Kidney glomerular epithelial cell (primary cell): ENCODE data around the gene ATF7IP2.
"Not testable (repeated sequence)": the region's sequence is repeated elsewhere in the genome, so short reads cannot be mapped to it uniquely, and the experiment has no call there.

Experiments used
- DNase-seq: peaks from one replicate; lab custom pipeline; 2025; lab: John Stamatoyannopoulos, UW

The ATF7IP2 gene, protein sequence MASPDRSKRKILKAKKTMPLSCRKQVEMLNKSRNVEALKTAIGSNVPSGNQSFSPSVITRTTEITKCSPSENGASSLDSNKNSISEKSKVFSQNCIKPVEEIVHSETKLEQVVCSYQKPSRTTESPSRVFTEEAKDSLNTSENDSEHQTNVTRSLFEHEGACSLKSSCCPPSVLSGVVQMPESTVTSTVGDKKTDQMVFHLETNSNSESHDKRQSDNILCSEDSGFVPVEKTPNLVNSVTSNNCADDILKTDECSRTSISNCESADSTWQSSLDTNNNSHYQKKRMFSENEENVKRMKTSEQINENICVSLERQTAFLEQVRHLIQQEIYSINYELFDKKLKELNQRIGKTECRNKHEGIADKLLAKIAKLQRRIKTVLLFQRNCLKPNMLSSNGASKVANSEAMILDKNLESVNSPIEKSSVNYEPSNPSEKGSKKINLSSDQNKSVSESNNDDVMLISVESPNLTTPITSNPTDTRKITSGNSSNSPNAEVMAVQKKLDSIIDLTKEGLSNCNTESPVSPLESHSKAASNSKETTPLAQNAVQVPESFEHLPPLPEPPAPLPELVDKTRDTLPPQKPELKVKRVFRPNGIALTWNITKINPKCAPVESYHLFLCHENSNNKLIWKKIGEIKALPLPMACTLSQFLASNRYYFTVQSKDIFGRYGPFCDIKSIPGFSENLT

DNA sequence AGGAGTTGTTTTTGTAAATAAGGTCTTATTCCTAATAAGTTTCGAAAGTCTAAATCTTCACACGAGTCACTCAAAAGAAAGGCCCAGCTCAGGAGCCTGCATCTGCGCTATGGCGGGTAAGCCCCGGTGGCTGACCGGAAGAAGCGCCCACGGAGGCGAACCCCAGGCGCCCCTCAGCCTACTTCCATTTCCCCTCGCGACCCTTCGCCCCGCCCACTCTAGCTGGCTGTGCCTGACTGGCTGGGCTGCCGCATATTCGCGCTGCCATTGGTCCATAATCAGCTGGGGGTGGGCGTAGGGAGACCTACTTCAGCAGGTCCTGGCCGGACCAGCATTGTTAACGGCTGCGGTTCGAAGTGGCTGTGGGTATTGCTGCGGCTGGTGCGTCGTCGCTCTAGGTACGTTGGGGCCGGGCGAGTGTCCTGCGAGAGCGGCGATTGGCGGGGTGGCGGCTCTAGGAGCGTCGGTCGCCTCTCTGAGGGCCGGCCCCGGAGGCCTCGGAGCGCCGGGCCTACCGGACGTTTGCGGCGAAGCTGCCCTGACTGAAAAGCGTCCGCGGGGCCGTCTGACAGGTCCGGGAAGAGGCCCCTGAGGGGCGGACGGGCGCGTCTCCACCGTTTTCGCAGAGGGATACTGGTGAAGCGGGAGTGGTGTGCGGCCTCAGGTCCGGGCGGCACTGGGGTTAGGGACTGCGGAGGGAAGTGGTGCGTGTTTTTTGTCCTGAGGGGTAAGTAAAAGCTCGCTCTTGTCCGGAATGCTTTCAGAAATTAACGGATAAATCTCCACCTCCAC is at the start of gene ATF7IP2:
Gene ATF7IP2 (plus strand): TSS at position 337 of the 792 bp plus-strand sequence. CDS start 44,560 bp downstream, outside the sequence.
- peak; percentile 93 for DNase-seq

- no peak for DNase-seq
Observed at GRCh38 chr16:10338426-10338825, 47.4 kb upstream of the ATF7IP2 start.

DNA sequence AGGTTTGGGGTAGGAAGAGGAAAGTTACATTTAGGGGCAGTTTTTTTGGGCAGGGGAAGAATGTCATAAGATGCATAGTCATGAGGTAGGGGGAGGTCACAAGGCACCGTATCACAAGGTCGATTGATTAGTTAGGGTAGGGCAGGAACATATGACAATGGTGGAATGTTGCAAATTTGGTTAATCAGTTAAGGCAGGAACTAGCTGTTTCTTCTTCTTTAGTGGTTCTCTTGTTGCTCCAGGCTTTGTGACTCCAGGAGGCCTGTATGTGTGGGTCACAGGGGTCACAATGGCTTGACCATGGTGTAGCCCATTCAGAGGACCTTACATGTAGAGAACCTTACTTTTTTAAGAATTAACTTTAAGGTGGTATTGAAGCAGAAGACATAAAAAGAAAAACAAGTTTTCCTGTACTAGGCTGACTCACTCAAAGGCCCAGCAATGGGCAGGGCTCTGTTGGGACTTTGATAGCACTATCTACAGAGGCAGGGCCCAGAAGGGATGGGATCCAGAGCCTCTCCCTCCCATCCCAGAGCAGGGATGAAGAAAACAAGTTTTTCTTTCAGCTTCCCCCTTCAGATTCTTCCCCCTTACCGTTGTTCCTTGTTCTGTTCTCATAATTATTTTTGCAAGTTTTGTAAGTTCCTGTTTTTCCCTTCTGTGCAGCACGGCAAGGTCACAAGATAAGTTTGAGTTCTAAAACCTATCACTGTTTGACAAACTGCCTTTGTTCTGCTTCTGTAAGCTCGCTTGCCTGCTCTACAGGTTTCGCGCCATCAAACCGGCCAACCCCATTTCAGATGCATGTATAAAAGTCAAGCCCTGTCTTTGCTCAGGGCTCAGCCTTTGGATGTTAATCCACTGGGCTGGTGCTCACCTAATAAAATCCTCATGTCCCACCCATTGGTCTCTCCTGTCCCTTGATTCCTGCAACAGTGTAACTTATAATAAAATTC is 45.8 kb upstream of the ATF7IP2 start:
- DNase-seq = no peak

GRCh38 chr16:10343124-10343760 is 42.6 kb upstream of the ATF7IP2 start:
- no peak for DNase-seq

DNA sequence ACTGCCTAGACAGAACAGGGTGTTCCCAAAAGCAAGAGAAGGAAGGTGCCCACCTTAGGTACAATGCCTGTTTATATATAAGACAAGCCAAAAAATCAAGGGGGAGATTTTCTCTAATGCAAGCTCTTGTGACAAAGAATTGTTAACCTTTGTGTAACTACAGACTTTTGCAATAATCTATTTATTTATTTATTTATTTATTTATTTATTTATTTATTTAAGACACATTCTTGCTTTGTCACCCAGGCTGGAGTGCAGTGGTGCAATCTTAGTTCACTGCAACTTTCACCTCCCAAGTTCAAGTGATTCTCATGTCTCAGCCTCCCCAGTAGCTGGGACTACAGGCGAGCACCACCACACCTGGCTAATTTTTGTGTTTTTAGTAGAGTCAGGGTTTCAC is 41.2 kb upstream of the ATF7IP2 start:
- not testable (repeated sequence) for DNase-seq

GRCh38 chr16:10345629-10346028 is 40.2 kb upstream of the ATF7IP2 start:
- DNase-seq = no peak

DNA sequence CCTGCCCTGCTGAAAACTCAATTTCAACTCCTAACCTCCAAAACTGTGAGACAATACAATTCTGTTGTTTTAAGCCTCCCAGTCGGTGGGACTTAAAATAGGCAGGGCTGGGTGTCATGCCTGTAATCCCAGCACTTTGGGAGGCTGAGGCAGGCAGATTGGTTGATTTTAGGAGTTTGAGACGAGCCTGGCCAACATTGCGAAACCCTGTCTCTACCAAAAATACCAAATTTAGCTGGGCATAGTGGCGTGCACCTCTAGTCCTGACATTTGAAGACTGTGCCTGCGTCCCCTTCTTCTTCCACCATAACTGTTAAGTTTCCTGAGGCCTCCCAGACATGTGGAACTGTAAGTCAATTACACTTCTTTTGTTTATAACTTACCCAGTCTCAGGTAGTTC is 36.0 kb upstream of the ATF7IP2 start:
- DNase-seq = no peak

- no peak for DNase-seq
Observed at GRCh38 chr16:10352262-10352661, 33.6 kb upstream of the ATF7IP2 start.

DNA sequence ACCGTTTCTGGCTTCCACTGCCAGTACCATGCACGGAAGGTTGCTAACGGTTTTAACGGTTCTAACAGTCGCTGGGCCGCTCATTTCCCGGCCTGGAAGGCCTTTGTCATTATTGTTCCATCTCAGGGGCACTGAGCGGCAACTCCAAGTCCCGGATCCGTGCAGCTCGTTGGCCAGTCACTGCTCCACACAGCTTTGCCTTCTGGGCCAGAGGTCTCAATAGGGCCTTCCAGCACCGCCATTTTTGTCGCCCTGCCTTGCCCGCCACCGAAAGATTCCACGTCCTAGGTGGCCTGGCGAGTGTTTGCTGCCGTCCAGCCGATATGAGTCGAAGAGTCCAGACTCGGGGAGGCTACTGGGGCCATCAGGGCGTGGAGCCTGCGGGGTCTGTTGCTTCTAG is 30.3 kb upstream of the ATF7IP2 start:
- no peak for DNase-seq

DNA sequence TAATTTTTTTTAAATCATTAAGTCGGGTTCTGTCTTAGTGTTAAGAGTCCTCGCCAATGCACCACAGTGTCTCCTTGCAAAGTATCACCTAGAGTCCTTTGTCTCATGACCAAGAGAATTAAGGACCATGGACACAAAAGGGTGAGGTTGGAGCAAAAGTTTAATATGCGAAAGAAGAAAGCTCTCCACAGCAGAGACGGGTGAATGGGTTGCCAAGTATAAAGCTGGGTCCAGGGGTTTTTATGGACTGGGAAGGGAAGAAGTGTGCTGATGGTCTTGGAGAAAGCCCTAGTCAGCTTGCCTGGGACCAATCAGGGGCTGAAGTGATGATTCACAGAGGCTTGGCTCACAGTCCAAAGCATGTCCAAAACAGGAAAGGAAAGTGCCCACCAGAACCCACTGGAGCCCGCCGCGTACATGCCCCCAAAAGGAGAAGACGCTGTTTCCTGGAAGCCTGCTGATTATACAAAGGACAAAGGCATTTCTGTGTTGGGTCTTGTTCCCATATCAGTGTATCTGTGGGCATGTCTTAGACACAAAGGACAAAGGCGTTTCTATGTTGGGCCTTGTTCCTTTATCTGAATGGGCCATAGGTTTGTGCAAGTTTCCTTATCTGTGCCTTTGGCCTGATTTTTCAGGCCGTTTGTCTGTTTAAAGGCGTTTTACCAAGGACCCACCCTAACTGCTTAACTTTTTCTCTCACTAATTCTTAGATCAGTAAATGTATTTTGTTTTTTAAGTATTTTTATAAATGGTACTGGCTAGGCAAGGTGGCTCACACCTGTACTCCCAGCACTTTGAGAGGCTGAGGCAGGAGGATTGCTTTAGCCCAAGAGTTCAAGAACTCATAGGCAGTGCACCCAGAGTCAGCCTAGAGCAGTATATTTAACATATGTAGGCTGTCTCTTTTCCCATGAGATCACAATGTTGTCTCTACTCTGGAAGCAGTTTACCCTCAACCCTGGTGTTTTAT is 28.7 kb upstream of the ATF7IP2 start:
- DNase-seq = no peak

GRCh38 chr16:10361747-10362076 is 24.1 kb upstream of the ATF7IP2 start:
- not testable (repeated sequence) for DNase-seq

GRCh38 chr16:10362077-10362863 is 23.6 kb upstream of the ATF7IP2 start:
- no peak for DNase-seq

GRCh38 chr16:10362864-10363197 is 23.0 kb upstream of the ATF7IP2 start:
- not testable (repeated sequence) for DNase-seq

DNA sequence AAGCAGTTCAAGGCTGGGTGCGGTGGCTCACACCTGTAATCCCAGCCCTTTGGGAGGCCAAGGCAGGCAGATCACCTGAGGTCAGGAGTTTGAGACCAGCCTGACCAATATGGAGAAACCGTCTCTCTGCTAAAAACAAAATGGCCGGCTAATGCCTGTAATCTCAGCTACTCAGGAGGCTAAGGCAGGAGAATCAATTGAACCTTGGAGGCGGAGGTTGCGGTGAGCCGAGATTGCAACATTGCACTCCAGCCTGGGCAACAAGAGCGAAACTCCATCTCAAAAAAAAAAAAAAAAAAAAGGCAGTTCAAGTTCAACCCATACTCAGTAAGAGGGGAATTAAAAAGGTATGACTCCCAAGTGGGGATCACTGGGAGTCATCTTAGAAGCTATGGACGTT is 19.2 kb upstream of the ATF7IP2 start:
- not testable (repeated sequence) for DNase-seq

- no peak for DNase-seq
Observed at GRCh38 chr16:10367616-10368188, 18.2 kb upstream of the ATF7IP2 start.

GRCh38 chr16:10368969-10369551 is 16.8 kb upstream of the ATF7IP2 start:
- peak; percentile 49 for DNase-seq

GRCh38 chr16:10370096-10370726 is 15.7 kb upstream of the ATF7IP2 start:
- DNase-seq = no peak

DNA sequence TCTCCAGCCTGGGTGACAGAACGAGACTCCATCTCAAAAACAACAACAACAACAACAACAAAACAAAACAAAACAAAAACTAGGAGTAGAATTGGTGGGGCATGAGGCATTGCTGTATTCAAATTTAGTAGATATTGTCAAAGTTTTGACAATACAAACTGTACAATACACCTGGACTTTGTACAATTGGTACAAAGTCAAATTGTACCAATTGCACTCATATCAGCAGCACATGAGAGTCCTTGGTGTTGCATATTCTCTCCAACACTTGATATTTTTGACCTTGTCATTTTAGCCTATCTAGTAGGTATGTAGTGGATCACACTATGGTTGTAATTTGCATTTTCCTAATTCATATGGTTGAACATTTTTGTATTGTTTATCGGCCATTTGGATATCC is 14.3 kb upstream of the ATF7IP2 start:
- DNase-seq = no peak
